Progenitor cell of endocrine pancreas (in vitro differentiated cells): ENCODE results near the gene MED16. TPM values are rescaled to one million over a fixed set of nuclear protein-coding genes. Genes with fewer than 3 reads are reported as not detected.
"Not testable (repeated sequence)": the region's sequence is repeated elsewhere in the genome, so short reads cannot be mapped to it uniquely, and the experiment has no call there.

Experiments used
- DNase-seq: peaks from one replicate; pipeline ENCODE4 v3.0.0; 2021; ENCODE audit warnings: low spot score; ENCODE audit not compliant: unreplicated experiment
- H3K27ac Mint-ChIP-seq: 2 replicates; pipeline ENCODE4 v1.8.0; 2021; ENCODE audit warnings: mild to moderate bottlenecking, moderate library complexity, mixed read lengths
- H3K27me3 Mint-ChIP-seq: 2 replicates; pipeline ENCODE4 v1.8.0; 2021; ENCODE audit warnings: mixed read lengths
- H3K36me3 Mint-ChIP-seq: 2 replicates; pipeline ENCODE4 v1.8.0; 2022; ENCODE audit warnings: mixed read lengths; ENCODE audit not compliant: insufficient read depth
- H3K4me1 Mint-ChIP-seq: 2 replicates; pipeline ENCODE4 v1.8.0; 2021; ENCODE audit warnings: low read depth, mixed read lengths
- H3K4me3 Mint-ChIP-seq: 2 replicates; pipeline ENCODE4 v1.8.0; 2021; ENCODE audit warnings: low read depth, mild to moderate bottlenecking, moderate library complexity, mixed read lengths
- H3K9me3 Mint-ChIP-seq: 2 replicates; pipeline ENCODE4 v1.8.0; 2021; ENCODE audit warnings: low read depth, mixed read lengths
- total RNA-seq: library from RNA; stranded (reverse); gene quantifications from 2 replicates; pipeline ENCODE4 v1.2.1, GENCODE V29; 2021
- TF ChIP-seq, protein P1 (sequence below): fragments of 200-600 bp; sonication (generic); IDR thresholded peaks from one replicate; pipeline ENCODE4 v1.5.0; 2021; ENCODE audit warnings: antibody characterized with exemption, mild to moderate bottlenecking; ENCODE audit not compliant: unreplicated experiment

The MED16 gene
- total RNA-seq, 1 donor from 2014 or later: 87.2 TPM

DNA sequence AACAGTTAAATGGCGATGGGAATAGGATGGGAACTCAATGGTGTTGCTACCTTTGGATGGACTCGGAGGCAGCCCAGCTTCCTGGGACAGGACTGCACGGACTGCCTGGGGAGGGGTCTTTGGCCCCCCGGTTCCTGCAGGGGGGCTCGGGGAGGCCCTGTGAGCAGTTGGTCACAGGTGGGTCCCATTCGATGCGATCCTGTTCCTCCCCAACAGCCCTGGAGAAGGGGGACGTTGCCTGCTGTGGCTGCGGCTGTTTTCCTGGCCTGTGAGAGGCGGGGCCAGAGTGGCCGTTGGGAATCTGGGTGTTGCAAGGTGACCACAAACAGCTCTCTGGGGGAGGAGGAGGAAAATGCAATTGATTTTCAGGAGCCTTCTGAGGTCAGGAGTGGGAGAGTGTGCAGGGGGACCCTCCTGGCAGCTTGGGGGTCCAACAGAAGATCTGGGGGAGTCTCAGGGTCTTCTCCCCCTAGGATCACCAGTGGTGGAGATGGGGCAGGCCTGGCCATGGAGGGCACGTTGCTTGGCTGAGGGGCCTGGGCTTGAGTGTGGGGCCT, 69.3 kb downstream of the MED16 start:
- TF ChIP-seq, protein P1, sequence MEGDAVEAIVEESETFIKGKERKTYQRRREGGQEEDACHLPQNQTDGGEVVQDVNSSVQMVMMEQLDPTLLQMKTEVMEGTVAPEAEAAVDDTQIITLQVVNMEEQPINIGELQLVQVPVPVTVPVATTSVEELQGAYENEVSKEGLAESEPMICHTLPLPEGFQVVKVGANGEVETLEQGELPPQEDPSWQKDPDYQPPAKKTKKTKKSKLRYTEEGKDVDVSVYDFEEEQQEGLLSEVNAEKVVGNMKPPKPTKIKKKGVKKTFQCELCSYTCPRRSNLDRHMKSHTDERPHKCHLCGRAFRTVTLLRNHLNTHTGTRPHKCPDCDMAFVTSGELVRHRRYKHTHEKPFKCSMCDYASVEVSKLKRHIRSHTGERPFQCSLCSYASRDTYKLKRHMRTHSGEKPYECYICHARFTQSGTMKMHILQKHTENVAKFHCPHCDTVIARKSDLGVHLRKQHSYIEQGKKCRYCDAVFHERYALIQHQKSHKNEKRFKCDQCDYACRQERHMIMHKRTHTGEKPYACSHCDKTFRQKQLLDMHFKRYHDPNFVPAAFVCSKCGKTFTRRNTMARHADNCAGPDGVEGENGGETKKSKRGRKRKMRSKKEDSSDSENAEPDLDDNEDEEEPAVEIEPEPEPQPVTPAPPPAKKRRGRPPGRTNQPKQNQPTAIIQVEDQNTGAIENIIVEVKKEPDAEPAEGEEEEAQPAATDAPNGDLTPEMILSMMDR: no peak
- Mint-ChIP-seq H3K36me3 (no peaks in the 10 kb centered on the region), H3K9me3 (no peaks in the 10 kb centered on the region), H3K4me1 (peaks cover 2% of the 10 kb centered on the region), H3K27me3 (no peaks in the 10 kb centered on the region), H3K4me3 (peak overlapping the region; percentile 68), H3K27ac (peak overlapping the region; percentile 49)
- DNase-seq: no peak

DNA sequence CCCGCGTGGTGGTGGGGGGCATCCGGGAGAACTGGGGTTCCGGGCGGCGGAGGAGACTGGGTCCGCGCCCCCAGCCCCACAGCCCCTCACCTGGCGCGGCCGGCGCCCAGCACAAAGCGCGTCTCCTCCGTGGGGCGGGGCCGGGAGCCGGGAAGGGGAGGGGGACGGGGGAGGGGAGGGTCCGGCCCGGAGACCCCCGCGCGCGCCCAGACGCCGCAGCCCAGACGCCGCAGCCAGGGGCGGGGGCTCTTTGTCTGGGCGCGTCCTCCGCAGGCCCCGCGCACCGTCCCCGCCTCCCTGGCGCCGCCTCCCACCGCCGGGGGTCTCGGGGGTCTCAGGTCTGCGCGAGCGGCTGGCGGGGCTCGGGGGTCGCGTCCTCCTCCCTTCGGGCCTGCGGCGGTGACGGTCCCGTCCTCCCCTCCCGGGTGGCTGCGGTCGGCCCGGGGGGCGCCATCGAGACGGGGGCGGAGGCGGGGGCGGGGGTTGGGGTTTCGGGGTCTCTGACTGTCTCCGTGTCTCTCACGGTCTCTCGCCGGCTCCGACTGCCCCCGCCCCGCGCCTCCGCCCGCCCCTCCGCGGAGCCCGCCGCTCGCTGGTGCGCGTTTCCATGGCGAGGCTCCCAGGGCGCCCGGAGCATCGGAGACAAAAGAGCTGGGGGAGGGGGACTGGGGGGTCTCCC, 71.0 kb downstream of the MED16 start, which contains the start of gene PLPPR3:
Gene PLPPR3, minus strand, starts transcription at position 131 of the 679 bp plus-strand sequence. CDS start 396 bp downstream, outside the sequence.
- Mint-ChIP-seq H3K4me3 (peak within 1 kb of the TSS; percentile 74), H3K4me1 (peaks cover 2% of the 10 kb centered on the region), H3K36me3 (peaks cover 1% of the 10 kb centered on the region), H3K9me3 (no peaks in the 10 kb centered on the region), H3K27ac (no peak within 1 kb of the TSS), H3K27me3 (no peaks in the 10 kb centered on the region)
- peak; percentile 51 for DNase-seq
- TF ChIP-seq, protein P1: no peak

DNA sequence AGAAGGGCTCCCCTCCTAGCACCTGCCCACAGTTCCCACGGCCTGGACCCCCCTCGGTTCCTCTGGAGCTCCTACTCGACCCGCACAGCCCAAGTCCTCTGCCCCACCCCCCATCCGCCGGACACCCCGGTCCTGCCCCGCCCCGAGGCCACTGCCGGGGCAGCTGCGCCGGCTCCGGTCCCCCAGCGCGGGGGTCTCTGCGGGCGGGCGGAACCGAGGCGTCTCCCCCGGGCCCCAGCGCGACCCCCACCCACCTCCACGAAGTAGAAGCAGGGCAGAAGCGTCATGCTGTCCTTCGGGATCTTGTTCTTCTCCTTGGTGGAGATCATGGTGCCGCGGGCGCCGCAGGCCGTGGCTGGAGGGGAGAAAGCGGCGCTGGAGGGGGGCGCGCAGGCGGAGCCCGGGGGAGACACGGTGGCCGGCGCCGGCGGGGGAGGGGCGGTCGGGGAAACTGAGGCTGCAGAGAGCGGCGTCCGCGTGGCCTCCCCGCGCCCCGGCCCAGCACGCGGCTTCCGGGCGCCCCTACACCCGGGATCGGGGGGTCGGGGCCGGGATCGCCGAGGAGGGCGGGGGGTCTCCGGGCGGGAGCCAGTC, 71.7 kb downstream of the MED16 start:
- H3K9me3 Mint-ChIP-seq: peaks cover 3% of the 10 kb centered on the region
- peak overlapping the region; percentile 74 for H3K4me3 Mint-ChIP-seq
- peaks cover 5% of the 10 kb centered on the region for H3K36me3 Mint-ChIP-seq
- no peak overlapping the region for H3K27ac Mint-ChIP-seq
- peak; percentile 45 for DNase-seq
- TF ChIP-seq, protein P1: no peak
- no peaks in the 10 kb centered on the region for H3K27me3 Mint-ChIP-seq
- H3K4me1 Mint-ChIP-seq: peaks cover 2% of the 10 kb centered on the region

DNA sequence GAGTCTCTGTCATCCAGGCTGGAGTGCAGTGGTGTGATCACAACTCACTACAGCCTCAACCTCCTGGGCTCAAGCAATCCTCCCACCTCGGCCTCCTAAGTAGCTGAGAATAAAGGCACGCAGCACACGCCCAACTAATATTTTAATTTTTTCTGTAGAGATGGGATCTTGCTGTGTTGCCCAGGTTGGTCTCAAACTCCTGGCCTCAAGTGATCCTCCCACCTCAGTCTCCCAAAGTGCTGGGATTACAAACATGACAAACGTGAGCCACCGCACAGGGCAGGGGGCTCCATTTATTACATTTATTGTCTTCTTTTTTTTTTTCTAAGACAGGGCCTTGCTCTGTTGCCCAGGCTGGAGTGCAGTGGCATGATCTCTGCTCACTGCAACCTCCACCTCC, 72.8 kb downstream of the MED16 start:
- DNase-seq, H3K4me1 Mint-ChIP-seq, H3K9me3 Mint-ChIP-seq, H3K27me3 Mint-ChIP-seq, H3K27ac Mint-ChIP-seq, H3K36me3 Mint-ChIP-seq: not testable (repeated sequence)
- peak overlapping the region; percentile 74 for H3K4me3 Mint-ChIP-seq

Other genes starting within 250 kb of the MED16 start
- 37.3 and 39.2 TPM in 2 replicates for gene RNF126, start 230.0 kb downstream of the MED16 start, total RNA-seq
- gene FSTL3, start 216.8 kb downstream of the MED16 start, total RNA-seq: 13.8 and 14.4 TPM in 2 replicates
- not detected in 2 replicates for gene PRSS57, start 197.7 kb downstream of the MED16 start, total RNA-seq
- 52.4 and 54.3 TPM in 2 replicates for gene PALM, start 184.3 kb downstream of the MED16 start, total RNA-seq
- 1.1 and 2.5 TPM in 2 replicates for gene MISP, start 142.1 kb downstream of the MED16 start, total RNA-seq
- 497 and 500 TPM in 2 replicates for gene PTBP1, start 95.7 kb downstream of the MED16 start, total RNA-seq
- gene PLPPR3, start 71.2 kb downstream of the MED16 start, total RNA-seq: 128 and 129 TPM in 2 replicates
- gene AZU1, start 65.3 kb downstream of the MED16 start, total RNA-seq: 4.8 and 5.1 TPM in 2 replicates
- gene PRTN3, start 52.2 kb downstream of the MED16 start, total RNA-seq: not detected in 2 replicates
- gene ELANE, start 40.9 kb downstream of the MED16 start, total RNA-seq: not detected in 2 replicates
- gene CFD, start 33.5 kb downstream of the MED16 start, total RNA-seq: 1.1 and 1.3 TPM in 2 replicates
- not detected in 2 replicates for gene RNU6-9, start 297 bp upstream of the MED16 start, total RNA-seq
- 61.4 and 63.1 TPM in 2 replicates for gene R3HDM4, start 20.0 kb upstream of the MED16 start, total RNA-seq
- 5.8 and 6.1 TPM in 2 replicates for gene KISS1R, start 24.1 kb upstream of the MED16 start, total RNA-seq
- 149 and 154 TPM in 2 replicates for gene ARID3A, start 32.8 kb upstream of the MED16 start, total RNA-seq
- gene WDR18, start 91.2 kb upstream of the MED16 start, total RNA-seq: 71.8 and 72.3 TPM in 2 replicates
- gene GRIN3B, start 107.2 kb upstream of the MED16 start, total RNA-seq: 1.4 and 1.5 TPM in 2 replicates
- gene TMEM259, start 127.9 kb upstream of the MED16 start, total RNA-seq: 171 and 199 TPM in 2 replicates
- gene RNU6-2, start 128.3 kb upstream of the MED16 start, total RNA-seq: not detected in 2 replicates
- 225 and 226 TPM in 2 replicates for gene CNN2, start 133.4 kb upstream of the MED16 start, total RNA-seq
- 54.6 and 57.3 TPM in 2 replicates for gene ABCA7, start 146.9 kb upstream of the MED16 start, total RNA-seq
- 6.1 and 8.1 TPM in 2 replicates for gene ARHGAP45, start 174.0 kb upstream of the MED16 start, total RNA-seq
- 161 TPM in 2 replicates for gene POLR2E, start 202.2 kb upstream of the MED16 start, total RNA-seq
- gene GPX4, start 210.8 kb upstream of the MED16 start, total RNA-seq: 231 and 236 TPM in 2 replicates